BLaER1 (cell line): ENCODE data around the gene MAP3K1.
A peak's percentile ranks its signal among the peaks of the same experiment; 100 is the strongest.
"Not testable (repeated sequence)": the region's sequence is repeated elsewhere in the genome, so short reads cannot be mapped to it uniquely, and the experiment has no call there.

Source experiments
- H3K27ac ChIP-seq: shearing (Covaris generic); formaldehyde crosslinking; 2 replicates; pipeline ENCODE4 v1.8.1; 2022
- H3K27me3 ChIP-seq: shearing (Covaris generic); formaldehyde crosslinking; 2 replicates; pipeline ENCODE4 v1.8.1; 2022
- H3K36me3 ChIP-seq: shearing (Covaris generic); formaldehyde crosslinking; 2 replicates; pipeline ENCODE4 v1.8.1; 2022
- H3K4me1 ChIP-seq: shearing (Covaris generic); formaldehyde crosslinking; 2 replicates; pipeline ENCODE4 v1.8.1; 2022
- H3K4me2 ChIP-seq: shearing (Covaris generic); formaldehyde crosslinking; 2 replicates; pipeline ENCODE4 v1.8.1; 2022
- H3K4me3 ChIP-seq: shearing (Covaris generic); formaldehyde crosslinking; 2 replicates; pipeline ENCODE4 v1.8.1; 2022
- H3K9ac ChIP-seq: shearing (Covaris generic); formaldehyde crosslinking; 2 replicates; pipeline ENCODE4 v1.8.1; 2022
- H3K9me3 ChIP-seq: shearing (Covaris generic); formaldehyde crosslinking; 2 replicates; pipeline ENCODE4 v1.8.1; 2022
- H4K20me1 ChIP-seq: shearing (Covaris generic); formaldehyde crosslinking; 2 replicates; pipeline ENCODE4 v1.8.1; 2022
- Cebpa-rat ChIP-seq: shearing (Covaris generic); IDR thresholded peaks from 2 replicates; pipeline ENCODE4 v1.8.1; 2022

The MAP3K1 gene

DNA sequence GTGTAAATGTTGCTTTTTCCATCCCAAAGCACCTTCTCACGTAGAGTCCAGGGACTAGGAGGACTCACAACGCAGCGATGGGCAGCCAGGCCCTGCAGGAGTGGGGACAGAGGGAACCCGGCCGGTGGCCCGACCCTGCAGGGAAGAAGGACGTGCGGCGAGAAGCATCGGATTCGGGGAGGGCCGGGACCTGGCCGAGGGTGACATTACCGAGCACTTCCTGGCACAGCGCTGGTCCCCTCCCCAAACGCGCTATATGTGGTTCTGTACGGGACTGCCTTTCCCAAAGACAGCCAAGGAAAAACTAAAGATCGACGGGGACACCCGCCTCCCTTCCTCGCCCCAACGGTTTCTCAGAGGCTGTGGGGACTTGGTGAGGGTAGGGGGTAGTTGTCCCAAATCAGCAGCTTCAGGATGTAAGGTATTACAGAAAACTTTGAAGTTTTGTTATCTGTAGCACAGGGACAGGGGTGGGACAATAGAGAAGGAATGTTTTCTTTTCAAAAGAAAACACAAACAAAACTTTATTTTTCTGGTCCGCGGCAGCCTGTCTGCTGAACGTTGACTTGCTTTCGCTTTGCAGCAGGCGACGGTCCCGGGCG lies 887 bp upstream of the MAP3K1 start:
- Histone ChIP-seq H3K4me1 (peaks cover 30% of the 10 kb centered on the region), H4K20me1 (peaks cover 4% of the 10 kb centered on the region; the same call in 1 of the 2 replicates), H3K9me3 (no peaks in the 10 kb centered on the region), H3K27ac (peak overlapping the region; percentile 99), H3K4me3 (peak overlapping the region; percentile 99), H3K4me2 (peak overlapping the region; percentile 96), H3K36me3 (peaks cover 4% of the 10 kb centered on the region; the same call in 1 of the 2 replicates), H3K9ac (peak overlapping the region; percentile 99), H3K27me3 (no peaks in the 10 kb centered on the region)
- no peak for TF ChIP-seq Cebpa-rat

DNA sequence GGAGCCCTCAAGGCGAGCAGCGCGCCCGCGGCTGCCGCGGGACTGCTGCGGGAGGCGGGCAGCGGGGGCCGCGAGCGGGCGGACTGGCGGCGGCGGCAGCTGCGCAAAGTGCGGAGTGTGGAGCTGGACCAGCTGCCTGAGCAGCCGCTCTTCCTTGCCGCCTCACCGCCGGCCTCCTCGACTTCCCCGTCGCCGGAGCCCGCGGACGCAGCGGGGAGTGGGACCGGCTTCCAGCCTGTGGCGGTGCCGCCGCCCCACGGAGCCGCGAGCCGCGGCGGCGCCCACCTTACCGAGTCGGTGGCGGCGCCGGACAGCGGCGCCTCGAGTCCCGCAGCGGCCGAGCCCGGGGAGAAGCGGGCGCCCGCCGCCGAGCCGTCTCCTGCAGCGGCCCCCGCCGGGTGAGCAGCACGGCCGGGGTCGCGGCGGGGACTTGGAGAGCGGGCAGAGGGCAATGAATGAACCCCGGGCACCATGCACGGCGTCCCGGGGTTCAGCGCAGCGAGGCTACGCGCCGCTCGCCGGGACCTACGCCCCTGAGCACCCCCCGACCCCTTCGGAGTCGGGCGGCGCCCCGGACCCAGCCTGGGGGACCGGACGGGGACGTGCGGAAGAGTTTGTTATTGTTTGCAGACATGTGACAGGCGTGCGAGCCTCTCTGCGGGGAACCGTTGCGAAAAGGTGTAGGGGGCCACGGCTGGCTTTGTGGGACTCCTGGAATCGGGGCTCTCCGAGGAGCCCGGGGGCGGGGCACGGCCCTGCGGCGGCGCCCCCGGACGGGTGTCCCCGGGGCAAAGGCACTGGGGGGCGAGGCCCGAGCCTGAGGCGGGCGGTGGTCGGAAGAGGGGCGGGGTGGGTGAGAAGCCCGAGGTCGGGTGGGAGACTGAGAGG lies 553 bp downstream of the MAP3K1 start:
- H3K9ac ChIP-seq: peak overlapping the region; percentile 99
- no peaks in the 10 kb centered on the region for H3K9me3 ChIP-seq
- H3K4me3 ChIP-seq: peak overlapping the region; percentile 99
- peaks cover 35% of the 10 kb centered on the region for H3K4me1 ChIP-seq
- TF ChIP-seq Cebpa-rat: no peak
- H3K27me3 ChIP-seq: no peaks in the 10 kb centered on the region
- peaks cover 10% of the 10 kb centered on the region for H3K36me3 ChIP-seq
- peak overlapping the region; percentile 95 for H3K4me2 ChIP-seq
- H3K27ac ChIP-seq: peak overlapping the region; percentile 99
- peaks cover 18% of the 10 kb centered on the region for H4K20me1 ChIP-seq

DNA sequence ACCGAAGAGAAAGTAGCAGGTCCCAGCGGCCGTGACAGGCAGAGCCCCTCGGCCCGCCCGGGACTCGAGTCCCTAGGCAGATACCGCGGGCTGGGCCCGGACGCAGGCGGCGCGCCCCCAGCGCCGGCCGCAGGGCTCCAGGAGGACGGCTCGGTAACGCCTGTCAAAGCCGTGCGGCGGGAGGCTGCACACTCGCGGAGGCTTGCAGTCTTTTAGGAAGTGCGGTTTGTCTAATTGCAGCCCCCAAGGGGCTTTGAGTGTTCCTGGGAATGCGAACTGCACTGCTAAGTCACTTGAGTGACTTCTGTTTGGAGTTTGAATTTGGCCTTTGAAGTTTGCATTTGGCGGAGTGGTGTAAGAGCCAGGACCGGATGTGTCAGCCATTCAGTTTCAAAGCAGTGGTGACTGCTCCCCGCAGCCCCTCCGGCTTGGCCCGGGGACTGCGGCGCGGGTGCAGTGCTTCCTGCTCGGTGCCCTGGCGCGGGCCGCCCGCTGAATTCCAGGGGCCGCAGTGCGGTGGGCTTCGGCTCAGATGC lies 1.3 kb downstream of the MAP3K1 start:
- H3K9ac ChIP-seq: peak overlapping the region; percentile 99
- no peaks in the 10 kb centered on the region for H3K9me3 ChIP-seq
- TF ChIP-seq Cebpa-rat: 0 out of 2 replicates have a peak, but pooled peaks have one; percentile 44
- peaks cover 39% of the 10 kb centered on the region for H3K4me1 ChIP-seq
- peak overlapping the region; percentile 99 for H3K27ac ChIP-seq
- H3K36me3 ChIP-seq: peaks cover 17% of the 10 kb centered on the region
- H3K27me3 ChIP-seq: no peaks in the 10 kb centered on the region
- peaks cover 25% of the 10 kb centered on the region for H4K20me1 ChIP-seq
- H3K4me3 ChIP-seq: peak overlapping the region; percentile 99
- H3K4me2 ChIP-seq: peak overlapping the region; percentile 95

DNA sequence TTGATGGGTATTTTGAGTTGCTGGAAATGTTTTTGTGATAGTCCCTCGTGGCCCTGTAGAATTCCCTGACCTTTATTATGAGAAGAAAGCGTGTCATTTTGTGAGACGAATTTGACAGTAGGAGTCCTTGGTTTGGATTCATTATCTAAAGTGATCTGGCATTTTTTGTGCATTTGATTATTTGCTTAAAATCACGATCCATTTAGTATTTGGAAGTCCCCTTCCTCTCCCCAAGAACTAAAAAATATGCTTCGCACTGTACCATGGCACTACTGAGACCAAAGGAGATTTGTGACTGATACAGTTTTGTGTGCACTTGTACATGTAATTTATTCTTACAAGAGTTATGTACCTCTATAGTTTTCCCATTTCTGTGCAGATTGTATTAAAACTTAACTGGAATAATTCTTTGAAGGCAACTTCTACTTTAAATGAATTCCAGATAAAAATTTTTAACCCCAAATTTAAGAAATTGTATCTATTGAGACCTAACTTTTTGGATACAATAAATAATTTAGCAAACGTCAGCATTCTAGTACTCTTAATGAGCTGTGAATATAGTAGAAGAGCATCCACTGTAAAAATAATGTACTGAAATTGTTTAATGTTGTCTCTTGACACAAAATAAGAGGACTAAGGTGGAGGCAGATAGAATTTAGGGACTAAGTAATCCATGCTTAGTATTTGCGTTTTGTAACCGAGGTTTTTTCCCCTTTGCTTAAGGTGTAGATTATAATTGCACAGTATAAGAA lies 2.1 kb downstream of the MAP3K1 start:
- TF ChIP-seq Cebpa-rat: no peak
- Histone ChIP-seq H3K36me3 (peaks cover 20% of the 10 kb centered on the region), H3K27ac (peak overlapping the region; percentile 99), H3K27me3 (no peaks in the 10 kb centered on the region), H3K4me1 (peaks cover 40% of the 10 kb centered on the region), H3K9me3 (no peaks in the 10 kb centered on the region), H3K4me3 (peak overlapping the region; percentile 99), H4K20me1 (peaks cover 33% of the 10 kb centered on the region), H3K4me2 (peak overlapping the region; percentile 95), H3K9ac (peak overlapping the region; percentile 99)

DNA sequence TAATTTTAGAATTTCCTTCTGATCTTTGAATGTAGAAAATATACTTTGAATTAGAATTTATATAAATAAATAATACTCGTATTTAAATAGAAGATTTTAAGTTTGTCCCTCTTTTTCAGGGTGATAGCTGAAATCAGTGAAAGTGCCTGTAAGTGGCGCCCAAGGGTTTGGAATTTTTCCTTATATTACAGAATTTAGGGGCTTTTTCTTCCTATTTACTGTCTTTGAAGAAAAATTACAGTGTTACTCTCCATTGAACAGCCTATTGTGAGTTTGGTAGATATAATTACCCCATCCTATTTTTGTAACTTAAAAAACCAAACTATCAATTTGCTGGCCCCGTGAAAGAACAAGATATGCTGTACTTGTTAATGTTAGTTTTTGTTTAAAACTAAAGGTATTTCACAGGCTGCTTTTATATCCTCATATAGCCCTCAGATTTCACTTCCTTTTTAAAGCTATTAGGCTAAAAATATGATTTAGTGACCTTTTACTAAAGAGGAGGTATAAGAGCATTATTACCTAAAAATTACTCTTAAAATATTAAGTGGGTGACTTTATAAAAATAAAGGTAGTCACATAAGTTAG lies 3.2 kb downstream of the MAP3K1 start:
- H3K4me1 ChIP-seq: peaks cover 40% of the 10 kb centered on the region

DNA sequence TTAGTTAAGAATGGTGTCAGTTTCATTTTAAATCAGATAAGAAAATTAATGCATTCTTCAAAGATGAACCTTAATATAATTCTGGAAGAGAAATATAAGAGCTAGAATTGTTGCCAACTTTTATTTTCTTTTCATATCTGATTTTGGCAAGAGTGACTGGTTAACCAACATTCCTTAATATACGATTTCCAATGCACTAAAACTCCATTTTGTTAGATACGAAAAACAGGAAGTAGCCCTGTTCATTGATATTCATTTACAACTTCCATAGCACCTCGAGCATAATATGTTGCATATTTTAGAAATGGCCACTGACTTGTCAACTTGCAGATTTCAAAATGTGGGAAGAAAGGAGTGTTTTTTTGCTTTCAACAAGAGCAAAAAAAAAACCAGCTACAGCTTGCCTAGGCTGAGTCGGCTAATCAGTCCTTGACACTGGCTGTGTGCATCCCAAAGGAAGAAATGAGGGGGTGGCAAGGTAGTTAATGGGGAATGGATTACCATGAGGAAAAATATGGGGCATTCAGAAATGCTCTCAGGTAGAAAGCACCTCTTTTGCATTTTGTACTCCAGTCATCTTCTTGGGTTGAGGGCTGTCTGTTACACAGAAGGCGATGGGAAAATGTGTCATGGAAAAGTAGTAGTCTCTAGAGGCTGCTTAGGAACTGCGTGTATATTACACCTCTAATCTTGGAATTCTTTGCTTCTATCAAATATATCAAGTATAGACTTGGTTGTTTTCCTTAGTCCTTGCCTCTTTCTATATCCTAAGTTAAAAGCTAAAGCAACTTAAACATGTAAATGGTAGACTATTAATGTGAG lies 3.9 kb downstream of the MAP3K1 start:
- peak overlapping the region; percentile 99 for H3K4me3 ChIP-seq
- no peaks in the 10 kb centered on the region for H3K9me3 ChIP-seq
- H3K9ac ChIP-seq: peak overlapping the region; percentile 99
- no peaks in the 10 kb centered on the region for H3K27me3 ChIP-seq
- peaks cover 43% of the 10 kb centered on the region for H3K4me1 ChIP-seq
- peaks cover 33% of the 10 kb centered on the region for H3K36me3 ChIP-seq
- peaks cover 52% of the 10 kb centered on the region for H4K20me1 ChIP-seq
- H3K4me2 ChIP-seq: peak overlapping the region; percentile 95
- TF ChIP-seq Cebpa-rat: no peak
- peak overlapping the region; percentile 99 for H3K27ac ChIP-seq

More for the DNA sequence above, 3.2 kb downstream of the MAP3K1 start:
- Histone ChIP-seq H3K4me3 (peak overlapping the region; percentile 99), H3K9me3 (no peaks in the 10 kb centered on the region), H4K20me1 (peaks cover 44% of the 10 kb centered on the region), H3K27ac (peak overlapping the region; percentile 99), H3K4me2 (peak overlapping the region; percentile 95), H3K9ac (peak overlapping the region; percentile 99), H3K36me3 (peaks cover 31% of the 10 kb centered on the region), H3K27me3 (no peaks in the 10 kb centered on the region)
- no peak for TF ChIP-seq Cebpa-rat

DNA sequence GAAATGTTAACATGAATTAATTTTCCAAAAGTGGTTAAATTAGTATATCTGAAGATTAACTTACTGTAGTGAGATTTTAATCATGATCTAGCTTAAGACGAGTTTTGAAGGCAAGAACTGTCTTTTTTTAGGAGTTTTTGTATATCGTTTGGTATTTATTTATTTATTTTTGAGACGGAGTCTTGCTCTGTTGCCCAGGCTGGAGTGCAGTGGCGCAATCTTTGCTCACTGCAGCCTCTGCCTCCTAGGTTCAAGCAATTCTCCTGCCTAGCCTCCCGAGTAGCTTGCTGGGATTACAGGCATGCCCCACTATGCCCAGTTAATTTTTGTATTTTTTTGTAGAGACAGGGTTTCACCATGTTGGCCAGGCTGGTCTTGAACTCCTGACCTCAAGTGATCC lies 6.5 kb downstream of the MAP3K1 start:
- Histone ChIP-seq H3K4me2 (peak overlapping the region; percentile 95), H3K27ac (peak overlapping the region; percentile 99), H3K4me3 (peak overlapping the region; percentile 99), H3K4me1 (peaks cover 69% of the 10 kb centered on the region), H3K9ac (peak overlapping the region; percentile 99), H3K36me3 (peaks cover 56% of the 10 kb centered on the region), H4K20me1 (peaks cover 78% of the 10 kb centered on the region)
- H3K9me3 ChIP-seq, H3K27me3 ChIP-seq: not testable (repeated sequence)

DNA sequence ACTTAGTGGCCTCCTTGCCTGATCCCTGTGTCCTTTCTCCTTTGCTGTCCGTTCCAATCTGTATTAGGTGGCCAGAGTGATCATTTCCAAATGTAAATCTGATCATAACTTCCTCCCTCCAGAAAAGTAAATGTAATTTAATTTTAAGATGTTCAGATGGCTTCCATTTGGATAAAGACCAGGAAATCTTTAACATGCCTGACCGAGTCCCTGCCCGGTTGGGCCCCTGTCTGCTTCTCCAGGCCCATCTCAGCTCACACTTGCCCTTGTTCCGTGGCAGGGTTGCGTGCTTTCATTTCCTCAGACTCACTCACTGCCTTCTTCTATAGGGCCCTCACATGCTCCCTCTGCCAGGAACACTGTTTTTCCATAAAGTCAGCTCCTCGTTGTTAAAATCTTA lies 7.6 kb downstream of the MAP3K1 start:
- H3K4me1 ChIP-seq: peaks cover 80% of the 10 kb centered on the region
- H3K4me2 ChIP-seq: peak overlapping the region; percentile 95
- H4K20me1 ChIP-seq: peaks cover 89% of the 10 kb centered on the region
- peaks cover 61% of the 10 kb centered on the region for H3K36me3 ChIP-seq
- H3K27ac ChIP-seq: peak overlapping the region; percentile 99
- H3K27me3 ChIP-seq: no peaks in the 10 kb centered on the region
- peak overlapping the region; percentile 99 for H3K4me3 ChIP-seq
- TF ChIP-seq Cebpa-rat: no peak
- peak overlapping the region; percentile 99 for H3K9ac ChIP-seq
- H3K9me3 ChIP-seq: no peaks in the 10 kb centered on the region
